Left forelimb (tissue), 1 donor: ENCODE measurements around the gene SLC13A1.

ENCODE experiments used
- DNase-seq: peaks from one replicate; pipeline ENCODE4 v3.0.0-alpha.2; 2018; ENCODE audit warnings: low spot score

The SLC13A1 gene

GRCh38 chr7:123198111-123198510 is 1.7 kb downstream of the SLC13A1 start:
- no peak for DNase-seq

- no peak for DNase-seq
Measured at GRCh38 chr7:123193235-123193634, 6.5 kb downstream of the SLC13A1 start.

GRCh38 chr7:123191132-123191531 is 8.6 kb downstream of the SLC13A1 start:
- DNase-seq: no peak

GRCh38 chr7:123190109-123190831 is 9.5 kb downstream of the SLC13A1 start:
- DNase-seq: no peak

GRCh38 chr7:123185756-123186155 is 14.0 kb downstream of the SLC13A1 start:
- DNase-seq: no peak

GRCh38 chr7:123184271-123184670 is 15.5 kb downstream of the SLC13A1 start:
- no peak for DNase-seq

GRCh38 chr7:123183431-123183830 is 16.3 kb downstream of the SLC13A1 start:
- no peak for DNase-seq

GRCh38 chr7:123177442-123177841 is 22.3 kb downstream of the SLC13A1 start:
- no peak for DNase-seq

- DNase-seq: no peak
Measured at GRCh38 chr7:123170333-123171246, 29.2 kb downstream of the SLC13A1 start.

GRCh38 chr7:123169065-123169464 is 30.7 kb downstream of the SLC13A1 start:
- no peak for DNase-seq

- DNase-seq: no peak
Measured at GRCh38 chr7:123157606-123158005, 42.2 kb downstream of the SLC13A1 start.

- DNase-seq: no peak
Measured at GRCh38 chr7:123155571-123155970, 44.2 kb downstream of the SLC13A1 start.

- DNase-seq: peak; percentile 68
Measured at GRCh38 chr7:123154231-123154860, 45.4 kb downstream of the SLC13A1 start.

GRCh38 chr7:123151443-123151842 is 48.3 kb downstream of the SLC13A1 start:
- no peak for DNase-seq

- DNase-seq: no peak
Measured at GRCh38 chr7:123148813-123149212, 51.0 kb downstream of the SLC13A1 start.

GRCh38 chr7:123143252-123144006 is 56.3 kb downstream of the SLC13A1 start:
- no peak for DNase-seq

- DNase-seq: no peak
Measured at GRCh38 chr7:123140561-123140960, 59.2 kb downstream of the SLC13A1 start.

GRCh38 chr7:123135960-123136359 is 63.8 kb downstream of the SLC13A1 start:
- no peak for DNase-seq

GRCh38 chr7:123133924-123134323 is 65.8 kb downstream of the SLC13A1 start:
- no peak for DNase-seq

GRCh38 chr7:123131961-123132360 is 67.8 kb downstream of the SLC13A1 start:
- no peak for DNase-seq

GRCh38 chr7:123131556-123131955 is 68.2 kb downstream of the SLC13A1 start:
- no peak for DNase-seq

GRCh38 chr7:123131140-123131539 is 68.6 kb downstream of the SLC13A1 start:
- DNase-seq: no peak
